ENCODE measurements around the gene CAMKMT. TPM values are rescaled to one million over a fixed set of nuclear protein-coding genes. Genes with fewer than 3 reads are reported as not detected.

CAMKMT gene
- total and polyA plus RNA-seq, 9 of the 15 experiments (the other 6 are each of a cell fraction or from before 2014, with no cell fraction given): 1.6 to 15.3 (median 7.4) TPM

DNA sequence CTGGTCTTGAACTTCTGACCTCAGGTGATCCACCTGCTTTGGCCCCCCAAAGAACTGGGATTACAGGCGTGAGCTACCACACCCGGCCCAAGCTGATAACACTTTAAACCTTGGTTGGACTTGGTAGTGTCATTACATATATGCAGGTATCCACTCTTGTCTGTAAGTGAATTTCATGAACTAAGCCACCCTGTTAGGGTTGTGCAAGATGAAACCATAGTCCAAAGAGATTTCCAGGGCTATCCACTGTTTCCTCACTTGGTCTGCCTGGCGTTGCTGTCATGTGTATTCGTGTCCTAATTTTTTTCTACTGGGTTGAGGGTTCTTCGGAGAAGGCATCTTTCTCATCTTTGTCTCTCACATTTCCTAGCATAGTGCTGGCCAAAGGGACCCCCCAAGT lies 203.0 kb downstream of the CAMKMT start:
- no peak overlapping the region for H3K4me2 ChIP-seq (ENCODE audit: insufficient read depth, low read length)
- H2AFZ ChIP-seq (ENCODE audit: low read depth, low read length): no peak overlapping the region
- no peak overlapping the region for H3K27ac ChIP-seq (ENCODE audit: extremely low read depth, low read depth, low read length)
- no peaks in the 10 kb centered on the region for H3K27me3 ChIP-seq (ENCODE audit: control insufficient read depth in 2 of 2, insufficient read depth in 2 of 2, low read length in 2 of 2)
- no peak overlapping the region for H3K4me3 ChIP-seq
- BruUV-seq (replicated peaks): no TSS peak
- H3K9me1 ChIP-seq (ENCODE audit: control insufficient read depth, insufficient read depth, low read length): no peaks in the 10 kb centered on the region
- H3K4me1 ChIP-seq (replicated peaks in 1 of 2; ENCODE audit: control insufficient read depth in 2 of 2, insufficient read depth in 2 of 2, low read length in 2 of 2): no peaks in the 10 kb centered on the region; a peak in 2 of 5 replicates
- WGBS (ENCODE audit: insufficient coverage, low coverage, missing lambda C conversion rate): 69% methylated on average over 5 of the region's 5 CpGs
- no peaks in the 10 kb centered on the region for H3K9me3 ChIP-seq (replicated peaks; ENCODE audit: control insufficient read depth, insufficient read depth, low read depth, low read length)
- DNase-seq (ENCODE audit: extremely low read depth in 1 of 4, low spot score in 3 of 4) (no peak), FAIRE-seq (no peak), ATAC-seq (no peak)
- in situ Hi-C loops (cut with MboI): no loop called here
- H3K36me3 ChIP-seq (ENCODE audit: control insufficient read depth, insufficient read depth, low read length): no peaks in the 10 kb centered on the region
- ChIA-PET POLR2A (no interaction called here), CTCF (ENCODE audit: low intra/inter-chr PET ratio) (no interaction called here)
- intact Hi-C loops (cut with micrococcal nuclease): no loop called here
- H3K79me2 ChIP-seq (ENCODE audit: control insufficient read depth, insufficient read depth, low read length): no peaks in the 10 kb centered on the region
- H3K9ac ChIP-seq (ENCODE audit: insufficient read depth in 1 of 2, low read depth in 2 of 2, low read length in 2 of 2): no peak overlapping the region
- H4K20me1 ChIP-seq (replicated peaks; ENCODE audit: control insufficient read depth, insufficient read depth, low read length): no peaks in the 10 kb centered on the region
- TF ChIP-seq TSC22D4 (tag; IDR thresholded peaks at IDR 0.05): no peak
- TF ChIP-seq, protein P1, sequence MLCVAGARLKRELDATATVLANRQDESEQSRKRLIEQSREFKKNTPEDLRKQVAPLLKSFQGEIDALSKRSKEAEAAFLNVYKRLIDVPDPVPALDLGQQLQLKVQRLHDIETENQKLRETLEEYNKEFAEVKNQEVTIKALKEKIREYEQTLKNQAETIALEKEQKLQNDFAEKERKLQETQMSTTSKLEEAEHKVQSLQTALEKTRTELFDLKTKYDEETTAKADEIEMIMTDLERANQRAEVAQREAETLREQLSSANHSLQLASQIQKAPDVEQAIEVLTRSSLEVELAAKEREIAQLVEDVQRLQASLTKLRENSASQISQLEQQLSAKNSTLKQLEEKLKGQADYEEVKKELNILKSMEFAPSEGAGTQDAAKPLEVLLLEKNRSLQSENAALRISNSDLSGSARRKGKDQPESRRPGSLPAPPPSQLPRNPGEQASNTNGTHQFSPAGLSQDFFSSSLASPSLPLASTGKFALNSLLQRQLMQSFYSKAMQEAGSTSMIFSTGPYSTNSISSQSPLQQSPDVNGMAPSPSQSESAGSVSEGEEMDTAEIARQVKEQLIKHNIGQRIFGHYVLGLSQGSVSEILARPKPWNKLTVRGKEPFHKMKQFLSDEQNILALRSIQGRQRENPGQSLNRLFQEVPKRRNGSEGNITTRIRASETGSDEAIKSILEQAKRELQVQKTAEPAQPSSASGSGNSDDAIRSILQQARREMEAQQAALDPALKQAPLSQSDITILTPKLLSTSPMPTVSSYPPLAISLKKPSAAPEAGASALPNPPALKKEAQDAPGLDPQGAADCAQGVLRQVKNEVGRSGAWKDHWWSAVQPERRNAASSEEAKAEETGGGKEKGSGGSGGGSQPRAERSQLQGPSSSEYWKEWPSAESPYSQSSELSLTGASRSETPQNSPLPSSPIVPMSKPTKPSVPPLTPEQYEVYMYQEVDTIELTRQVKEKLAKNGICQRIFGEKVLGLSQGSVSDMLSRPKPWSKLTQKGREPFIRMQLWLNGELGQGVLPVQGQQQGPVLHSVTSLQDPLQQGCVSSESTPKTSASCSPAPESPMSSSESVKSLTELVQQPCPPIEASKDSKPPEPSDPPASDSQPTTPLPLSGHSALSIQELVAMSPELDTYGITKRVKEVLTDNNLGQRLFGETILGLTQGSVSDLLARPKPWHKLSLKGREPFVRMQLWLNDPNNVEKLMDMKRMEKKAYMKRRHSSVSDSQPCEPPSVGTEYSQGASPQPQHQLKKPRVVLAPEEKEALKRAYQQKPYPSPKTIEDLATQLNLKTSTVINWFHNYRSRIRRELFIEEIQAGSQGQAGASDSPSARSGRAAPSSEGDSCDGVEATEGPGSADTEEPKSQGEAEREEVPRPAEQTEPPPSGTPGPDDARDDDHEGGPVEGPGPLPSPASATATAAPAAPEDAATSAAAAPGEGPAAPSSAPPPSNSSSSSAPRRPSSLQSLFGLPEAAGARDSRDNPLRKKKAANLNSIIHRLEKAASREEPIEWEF (CRISPR knock-in tag; IDR thresholded peaks at IDR 0.05): no peak
- TF ChIP-seq, protein P2, sequence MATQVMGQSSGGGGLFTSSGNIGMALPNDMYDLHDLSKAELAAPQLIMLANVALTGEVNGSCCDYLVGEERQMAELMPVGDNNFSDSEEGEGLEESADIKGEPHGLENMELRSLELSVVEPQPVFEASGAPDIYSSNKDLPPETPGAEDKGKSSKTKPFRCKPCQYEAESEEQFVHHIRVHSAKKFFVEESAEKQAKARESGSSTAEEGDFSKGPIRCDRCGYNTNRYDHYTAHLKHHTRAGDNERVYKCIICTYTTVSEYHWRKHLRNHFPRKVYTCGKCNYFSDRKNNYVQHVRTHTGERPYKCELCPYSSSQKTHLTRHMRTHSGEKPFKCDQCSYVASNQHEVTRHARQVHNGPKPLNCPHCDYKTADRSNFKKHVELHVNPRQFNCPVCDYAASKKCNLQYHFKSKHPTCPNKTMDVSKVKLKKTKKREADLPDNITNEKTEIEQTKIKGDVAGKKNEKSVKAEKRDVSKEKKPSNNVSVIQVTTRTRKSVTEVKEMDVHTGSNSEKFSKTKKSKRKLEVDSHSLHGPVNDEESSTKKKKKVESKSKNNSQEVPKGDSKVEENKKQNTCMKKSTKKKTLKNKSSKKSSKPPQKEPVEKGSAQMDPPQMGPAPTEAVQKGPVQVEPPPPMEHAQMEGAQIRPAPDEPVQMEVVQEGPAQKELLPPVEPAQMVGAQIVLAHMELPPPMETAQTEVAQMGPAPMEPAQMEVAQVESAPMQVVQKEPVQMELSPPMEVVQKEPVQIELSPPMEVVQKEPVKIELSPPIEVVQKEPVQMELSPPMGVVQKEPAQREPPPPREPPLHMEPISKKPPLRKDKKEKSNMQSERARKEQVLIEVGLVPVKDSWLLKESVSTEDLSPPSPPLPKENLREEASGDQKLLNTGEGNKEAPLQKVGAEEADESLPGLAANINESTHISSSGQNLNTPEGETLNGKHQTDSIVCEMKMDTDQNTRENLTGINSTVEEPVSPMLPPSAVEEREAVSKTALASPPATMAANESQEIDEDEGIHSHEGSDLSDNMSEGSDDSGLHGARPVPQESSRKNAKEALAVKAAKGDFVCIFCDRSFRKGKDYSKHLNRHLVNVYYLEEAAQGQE (IDR thresholded peaks at IDR 0.05; ENCODE audit: borderline replicate concordance): no peak
- TF ChIP-seq, protein P2 (CRISPR knock-in tag; IDR thresholded peaks at IDR 0.05; ENCODE audit: low read depth): no peak
- TF ChIP-seq, protein P3, sequence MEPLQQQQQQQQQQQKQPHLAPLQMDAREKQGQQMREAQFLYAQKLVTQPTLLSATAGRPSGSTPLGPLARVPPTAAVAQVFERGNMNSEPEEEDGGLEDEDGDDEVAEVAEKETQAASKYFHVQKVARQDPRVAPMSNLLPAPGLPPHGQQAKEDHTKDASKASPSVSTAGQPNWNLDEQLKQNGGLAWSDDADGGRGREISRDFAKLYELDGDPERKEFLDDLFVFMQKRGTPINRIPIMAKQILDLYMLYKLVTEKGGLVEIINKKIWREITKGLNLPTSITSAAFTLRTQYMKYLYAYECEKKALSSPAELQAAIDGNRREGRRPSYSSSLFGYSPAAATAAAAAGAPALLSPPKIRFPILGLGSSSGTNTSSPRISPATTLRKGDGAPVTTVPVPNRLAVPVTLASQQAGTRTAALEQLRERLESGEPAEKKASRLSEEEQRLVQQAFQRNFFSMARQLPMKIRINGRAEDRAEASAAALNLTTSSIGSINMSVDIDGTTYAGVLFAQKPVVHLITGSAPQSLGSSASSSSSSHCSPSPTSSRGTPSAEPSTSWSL (CRISPR knock-in tag; IDR thresholded peaks at IDR 0.05; ENCODE audit: borderline replicate concordance): no peak
- no peak for TF ChIP-seq U2AF1 (optimal IDR thresholded peaks at IDR 0.05; ENCODE audit: low read depth, low read length)
- no peak for TF ChIP-seq TRIM28 (IDR thresholded peaks at IDR 0.05)
